Measurements from ENCODE around the gene MARCO. TPM values are rescaled to one million over a fixed set of nuclear protein-coding genes. Genes with fewer than 3 reads are reported as not detected.

The MARCO gene, protein sequence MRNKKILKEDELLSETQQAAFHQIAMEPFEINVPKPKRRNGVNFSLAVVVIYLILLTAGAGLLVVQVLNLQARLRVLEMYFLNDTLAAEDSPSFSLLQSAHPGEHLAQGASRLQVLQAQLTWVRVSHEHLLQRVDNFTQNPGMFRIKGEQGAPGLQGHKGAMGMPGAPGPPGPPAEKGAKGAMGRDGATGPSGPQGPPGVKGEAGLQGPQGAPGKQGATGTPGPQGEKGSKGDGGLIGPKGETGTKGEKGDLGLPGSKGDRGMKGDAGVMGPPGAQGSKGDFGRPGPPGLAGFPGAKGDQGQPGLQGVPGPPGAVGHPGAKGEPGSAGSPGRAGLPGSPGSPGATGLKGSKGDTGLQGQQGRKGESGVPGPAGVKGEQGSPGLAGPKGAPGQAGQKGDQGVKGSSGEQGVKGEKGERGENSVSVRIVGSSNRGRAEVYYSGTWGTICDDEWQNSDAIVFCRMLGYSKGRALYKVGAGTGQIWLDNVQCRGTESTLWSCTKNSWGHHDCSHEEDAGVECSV
- under 1 TPM in 1 of 6 donors, not detected in 5; 0.29 TPM for polyA plus RNA-seq (ENCODE audit: low read depth in 6 of 6)

DNA sequence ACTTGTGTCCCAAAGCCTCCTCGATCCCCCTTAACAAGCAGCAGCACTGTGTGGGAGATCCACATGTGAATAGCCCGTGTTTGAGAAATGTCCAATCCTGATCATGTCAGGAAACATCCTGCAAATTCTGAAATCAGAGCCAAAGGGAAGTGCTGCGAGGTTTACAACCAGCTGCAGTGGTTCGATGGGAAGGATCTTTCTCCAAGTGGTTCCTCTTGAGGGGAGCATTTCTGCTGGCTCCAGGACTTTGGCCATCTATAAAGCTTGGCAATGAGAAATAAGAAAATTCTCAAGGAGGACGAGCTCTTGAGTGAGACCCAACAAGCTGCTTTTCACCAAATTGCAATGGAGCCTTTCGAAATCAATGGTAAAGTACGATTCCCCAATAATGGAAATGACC is at the start of gene MARCO:
Gene MARCO, plus strand, starts transcription at position 164 of the 400 bp plus-strand sequence. Its CDS starts 107 bp downstream, at position 271.
- H3K27me3 Mint-ChIP-seq, result peaks cover 3 to 20% (median 17%) of the 10 kb centered on the region in 3 donors
- H3K27ac Mint-ChIP-seq, result peak within 1 kb of the TSS in 1 of 6 donors; percentile 34
- no peaks in the 10 kb centered on the region for H3K36me3 Mint-ChIP-seq
- no peak for ATAC-seq (ENCODE audit: low read depth in 2 of 2)
- H3K4me1 Mint-ChIP-seq, result peaks cover 0 to 5% (median 4%) of the 10 kb centered on the region in 3 donors
- DNase-seq, result no peak
- no peaks in the 10 kb centered on the region for H3K9me3 Mint-ChIP-seq
- no peak within 1 kb of the TSS for H3K4me3 Mint-ChIP-seq

DNA sequence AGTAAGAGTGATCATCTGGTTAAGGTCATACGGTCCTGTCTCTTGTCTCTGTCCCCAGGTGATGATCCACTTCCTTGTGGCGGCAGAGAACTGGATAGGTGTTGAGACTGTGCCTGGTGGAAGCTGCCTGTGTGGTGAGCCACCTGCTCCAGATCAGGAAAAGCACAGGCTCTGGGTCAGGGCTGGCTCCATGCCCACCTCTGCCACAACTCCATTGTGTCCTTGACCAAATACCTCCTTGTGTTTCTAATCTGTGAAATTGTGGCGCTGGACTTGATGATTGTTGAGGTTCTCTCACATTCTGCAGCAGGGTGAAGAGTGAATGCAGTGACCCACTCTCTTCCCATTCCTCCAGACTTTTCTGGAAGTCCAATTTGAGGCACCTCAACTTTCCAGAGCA is 48.9 kb upstream of the MARCO start:
- H3K9me3 Mint-ChIP-seq, result peaks cover 11 to 23% (median 16%) of the 10 kb centered on the region in 7 donors
- H3K36me3 Mint-ChIP-seq, result peaks cover 0 to 11% of the 10 kb centered on the region in 2 donors
- H3K27me3 Mint-ChIP-seq, result peaks cover 9 to 11% (median 9%) of the 10 kb centered on the region in 3 donors
- no peak overlapping the region for H3K4me3 Mint-ChIP-seq
- H3K27ac Mint-ChIP-seq, result no peak overlapping the region
- DNase-seq (no peak), ATAC-seq (ENCODE audit: low read depth in 2 of 2) (no peak)
- no peaks in the 10 kb centered on the region for H3K4me1 Mint-ChIP-seq

DNA sequence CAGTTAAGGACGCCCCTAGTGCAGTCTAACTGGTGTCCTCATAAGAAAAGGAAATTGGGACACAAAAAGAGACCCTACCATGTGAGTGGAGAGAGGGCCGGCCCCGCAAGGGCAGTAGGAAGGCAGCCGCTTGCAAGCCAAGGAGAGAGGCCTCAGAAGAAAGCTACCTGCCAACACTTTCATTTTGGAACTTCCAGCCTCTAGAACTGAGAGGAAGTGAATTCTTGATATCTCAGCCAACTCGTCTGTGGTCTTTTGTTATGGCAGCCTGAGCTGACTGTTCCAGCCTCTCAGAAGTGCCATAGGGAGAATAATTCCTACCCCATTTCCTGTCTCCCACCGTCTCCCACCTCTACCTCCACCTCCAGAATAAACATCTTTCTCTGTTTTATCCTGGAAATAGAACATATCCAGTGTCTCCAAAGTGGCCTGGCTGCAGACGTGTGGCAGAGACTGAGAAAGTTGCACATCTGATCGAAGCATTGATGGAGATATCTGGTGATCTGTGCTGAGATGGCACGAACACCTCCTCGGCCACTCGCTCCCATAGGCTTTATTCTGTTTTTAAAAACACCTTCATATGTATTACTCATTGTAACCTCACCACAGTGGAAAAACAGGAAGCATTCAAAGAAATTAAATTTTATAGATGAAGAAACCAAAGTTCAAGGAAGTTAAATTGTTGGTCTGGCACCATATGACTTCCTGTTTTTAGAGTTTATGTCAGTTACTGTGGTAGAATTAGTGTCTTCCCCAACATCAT is 39.5 kb upstream of the MARCO start:
- Mint-ChIP-seq H3K9me3 (peaks cover 0 to 5% (median 0%) of the 10 kb centered on the region in 7 donors), H3K27me3 (peaks cover 0 to 7% (median 0%) of the 10 kb centered on the region in 3 donors), H3K36me3 (no peaks in the 10 kb centered on the region), H3K4me3 (no peak overlapping the region), H3K4me1 (peaks cover 5 to 9% (median 6%) of the 10 kb centered on the region in 3 donors), H3K27ac (peak overlapping the region in 1 of 6 donors; percentile 33)
- ATAC-seq (ENCODE audit: low read depth in 2 of 2) (no peak), DNase-seq (no peak)

DNA sequence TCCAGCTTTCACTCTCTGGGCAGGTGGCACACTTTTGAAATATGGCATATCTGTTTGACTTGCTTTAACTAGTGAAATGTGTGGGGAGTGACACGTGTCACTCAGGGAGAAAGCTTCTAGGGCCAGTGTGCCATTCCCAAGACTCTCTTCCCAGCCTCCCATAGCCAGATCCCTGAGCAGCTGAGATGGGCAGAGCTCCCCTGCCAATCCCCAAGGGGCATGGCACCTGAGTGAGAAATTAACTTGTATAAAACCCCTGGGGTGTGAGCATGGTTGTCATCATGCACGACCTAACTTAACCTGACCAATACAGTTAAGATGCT is 39.0 kb upstream of the MARCO start:
- Mint-ChIP-seq H3K27ac (peak overlapping the region in 1 of 6 donors; percentile 58), H3K4me1 (peaks cover 5 to 9% (median 6%) of the 10 kb centered on the region in 3 donors), H3K4me3 (no peak overlapping the region), H3K27me3 (peaks cover 0 to 8% (median 0%) of the 10 kb centered on the region in 3 donors), H3K9me3 (peaks cover 0 to 5% (median 0%) of the 10 kb centered on the region in 7 donors), H3K36me3 (no peaks in the 10 kb centered on the region)
- ATAC-seq (ENCODE audit: low read depth in 2 of 2), result no peak
- no peak for DNase-seq

DNA sequence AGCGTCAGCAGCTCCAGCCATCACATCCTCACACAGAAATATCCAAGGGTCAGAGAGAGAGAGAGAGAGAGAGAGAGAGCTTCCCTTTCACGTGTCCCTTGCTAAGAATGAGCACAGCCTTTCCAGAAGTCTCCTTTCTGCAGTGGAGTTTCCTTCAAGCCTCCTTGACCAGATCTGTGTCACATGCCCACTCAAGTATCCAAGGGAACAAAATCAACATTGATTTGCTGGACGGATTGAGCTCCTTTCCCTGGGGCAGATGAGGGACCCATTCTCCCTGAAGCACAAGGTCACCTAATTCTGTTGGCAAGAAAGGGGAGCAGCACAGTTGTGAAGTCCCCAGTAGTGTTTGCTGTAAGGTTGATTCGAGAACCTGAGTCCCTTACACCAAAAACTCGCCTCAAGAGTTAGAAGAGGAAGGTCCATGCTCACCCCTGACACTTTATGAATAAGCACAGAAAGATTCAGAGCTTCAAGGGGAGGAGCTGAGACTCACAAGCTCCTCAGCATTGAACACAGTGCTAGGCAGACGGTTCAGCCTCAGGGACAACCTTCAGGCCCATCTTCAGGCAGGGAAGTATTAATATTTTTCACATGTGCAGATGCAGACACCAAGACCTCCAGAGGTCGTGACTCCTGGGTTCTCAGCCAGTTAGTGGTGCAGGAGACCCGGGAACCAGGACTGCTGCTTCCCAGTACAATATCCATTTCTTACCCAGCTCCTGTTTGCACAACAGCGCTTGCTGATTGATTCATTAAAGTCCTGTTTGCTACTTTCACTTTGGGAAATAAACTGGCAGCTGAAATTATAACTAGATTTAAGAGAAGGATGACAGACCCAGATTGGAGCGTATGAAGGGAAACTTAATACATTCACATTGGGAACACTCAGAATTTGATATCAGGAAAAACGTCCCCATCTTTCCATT is 38.2 kb upstream of the MARCO start:
- H3K9me3 Mint-ChIP-seq, result peaks cover 0 to 5% (median 0%) of the 10 kb centered on the region in 7 donors
- DNase-seq, result no peak
- ATAC-seq (ENCODE audit: low read depth in 2 of 2), result no peak
- no peak overlapping the region for H3K27ac Mint-ChIP-seq
- H3K27me3 Mint-ChIP-seq, result peaks cover 0 to 8% (median 0%) of the 10 kb centered on the region in 3 donors
- H3K36me3 Mint-ChIP-seq, result no peaks in the 10 kb centered on the region
- no peak overlapping the region for H3K4me3 Mint-ChIP-seq
- H3K4me1 Mint-ChIP-seq, result peaks cover 5 to 9% (median 6%) of the 10 kb centered on the region in 3 donors

DNA sequence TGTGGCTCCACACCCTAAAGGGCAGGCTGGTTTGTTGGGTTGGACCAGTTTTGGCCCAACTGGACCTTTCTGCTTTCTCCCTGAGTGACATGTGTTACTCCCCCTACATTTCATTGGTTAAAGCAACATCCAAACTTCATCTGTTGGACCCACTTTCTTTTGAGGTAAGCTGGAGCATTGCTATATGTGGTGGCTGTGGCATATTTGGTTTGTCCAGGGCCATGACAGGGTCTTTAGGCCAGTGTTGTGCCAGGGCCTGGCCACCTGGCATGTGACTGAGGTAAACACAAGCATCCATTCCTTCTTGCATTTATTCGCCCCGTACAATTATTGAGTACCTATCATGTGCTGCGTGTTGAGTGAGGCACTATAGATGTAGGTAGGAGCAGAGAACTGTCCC is 36.8 kb upstream of the MARCO start:
- DNase-seq, result no peak
- H3K27me3 Mint-ChIP-seq, result peaks cover 0 to 8% (median 0%) of the 10 kb centered on the region in 3 donors
- peaks cover 5 to 9% (median 6%) of the 10 kb centered on the region in 3 donors for H3K4me1 Mint-ChIP-seq
- H3K9me3 Mint-ChIP-seq, result peaks cover 0 to 5% (median 0%) of the 10 kb centered on the region in 7 donors
- no peaks in the 10 kb centered on the region for H3K36me3 Mint-ChIP-seq
- peak overlapping the region in 1 of 8 donors; percentile 2 for H3K4me3 Mint-ChIP-seq
- no peak for ATAC-seq (ENCODE audit: low read depth in 2 of 2)
- H3K27ac Mint-ChIP-seq, result peak overlapping the region in 1 of 6 donors; percentile 51

DNA sequence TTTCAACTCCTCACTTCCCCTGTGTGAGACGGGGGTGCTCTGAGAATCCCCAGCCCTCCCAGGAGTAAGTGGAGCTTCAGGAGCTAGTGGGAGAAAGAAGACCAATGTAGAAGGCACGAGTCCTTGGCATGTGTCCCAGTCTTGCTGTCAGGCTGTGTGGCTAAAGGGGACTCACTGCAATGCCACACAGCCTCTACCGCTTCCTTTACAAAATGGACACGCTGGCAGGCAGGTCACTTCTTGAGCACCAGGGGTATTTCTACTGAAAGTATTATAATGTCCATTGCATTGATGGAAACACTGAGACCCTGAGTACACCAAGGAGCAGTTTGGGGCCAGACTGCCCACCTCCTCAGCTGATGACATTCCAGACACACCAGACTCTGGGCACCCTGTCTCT is 35.8 kb upstream of the MARCO start:
- Mint-ChIP-seq H3K4me3 (no peak overlapping the region), H3K9me3 (peaks cover 0 to 5% (median 0%) of the 10 kb centered on the region in 7 donors), H3K27me3 (peaks cover 0 to 8% (median 0%) of the 10 kb centered on the region in 3 donors), H3K36me3 (no peaks in the 10 kb centered on the region), H3K4me1 (peaks cover 5 to 9% (median 6%) of the 10 kb centered on the region in 3 donors), H3K27ac (no peak overlapping the region)
- no peak for DNase-seq
- ATAC-seq (ENCODE audit: low read depth in 2 of 2), result no peak

DNA sequence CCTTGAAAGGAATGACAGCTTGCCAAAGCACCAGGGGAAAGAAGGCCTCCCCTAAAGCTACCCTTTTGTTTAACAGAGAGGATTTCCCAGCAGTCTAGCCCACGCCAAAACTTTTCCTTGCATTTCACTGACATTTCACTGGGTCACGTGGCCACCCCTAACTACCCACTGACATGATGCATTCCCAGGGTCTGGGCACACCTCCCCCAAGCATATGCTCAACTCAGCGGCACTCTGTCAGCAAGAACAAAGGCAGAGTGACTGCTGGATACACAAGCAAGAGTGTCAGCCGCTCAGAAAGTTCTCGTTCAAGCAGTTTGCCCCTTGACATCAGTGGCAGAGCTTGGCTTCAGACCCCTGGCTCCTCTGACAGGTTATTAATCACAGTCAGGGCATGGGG is 34.2 kb upstream of the MARCO start:
- peaks cover 0 to 5% (median 0%) of the 10 kb centered on the region in 7 donors for H3K9me3 Mint-ChIP-seq
- ATAC-seq (ENCODE audit: low read depth in 2 of 2), result no peak
- no peak overlapping the region for H3K4me3 Mint-ChIP-seq
- DNase-seq, result no peak
- H3K36me3 Mint-ChIP-seq, result no peaks in the 10 kb centered on the region
- H3K4me1 Mint-ChIP-seq, result peaks cover 3 to 5% (median 3%) of the 10 kb centered on the region in 3 donors
- H3K27ac Mint-ChIP-seq, result peak overlapping the region in 1 of 6 donors; percentile 28
- peaks cover 0 to 8% (median 0%) of the 10 kb centered on the region in 3 donors for H3K27me3 Mint-ChIP-seq

DNA sequence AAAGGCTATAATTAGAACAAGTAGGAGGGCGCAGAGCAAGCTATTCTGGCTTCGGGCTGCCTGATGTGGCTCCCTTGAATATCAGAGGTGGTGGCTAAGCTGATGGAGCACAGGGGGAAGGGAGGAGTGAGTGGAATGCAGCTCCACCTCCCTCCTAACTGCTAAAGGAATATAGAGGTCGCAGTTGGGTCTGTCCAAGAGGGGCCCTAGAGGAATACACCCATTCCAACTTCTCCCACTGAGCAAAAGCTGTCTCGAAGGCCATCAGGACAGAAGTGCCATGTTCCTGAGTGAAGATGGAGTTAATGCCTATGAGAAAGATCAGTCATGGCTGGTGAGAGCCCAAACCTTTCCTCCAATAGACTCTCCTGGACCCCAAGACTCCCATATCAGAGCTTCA is 32.8 kb upstream of the MARCO start:
- Mint-ChIP-seq H3K4me1 (no peaks in the 10 kb centered on the region), H3K27ac (no peak overlapping the region), H3K9me3 (no peaks in the 10 kb centered on the region), H3K36me3 (no peaks in the 10 kb centered on the region), H3K27me3 (peaks cover 0 to 4% (median 4%) of the 10 kb centered on the region in 3 donors), H3K4me3 (no peak overlapping the region)
- no peak for DNase-seq
- ATAC-seq (ENCODE audit: low read depth in 2 of 2), result no peak

DNA sequence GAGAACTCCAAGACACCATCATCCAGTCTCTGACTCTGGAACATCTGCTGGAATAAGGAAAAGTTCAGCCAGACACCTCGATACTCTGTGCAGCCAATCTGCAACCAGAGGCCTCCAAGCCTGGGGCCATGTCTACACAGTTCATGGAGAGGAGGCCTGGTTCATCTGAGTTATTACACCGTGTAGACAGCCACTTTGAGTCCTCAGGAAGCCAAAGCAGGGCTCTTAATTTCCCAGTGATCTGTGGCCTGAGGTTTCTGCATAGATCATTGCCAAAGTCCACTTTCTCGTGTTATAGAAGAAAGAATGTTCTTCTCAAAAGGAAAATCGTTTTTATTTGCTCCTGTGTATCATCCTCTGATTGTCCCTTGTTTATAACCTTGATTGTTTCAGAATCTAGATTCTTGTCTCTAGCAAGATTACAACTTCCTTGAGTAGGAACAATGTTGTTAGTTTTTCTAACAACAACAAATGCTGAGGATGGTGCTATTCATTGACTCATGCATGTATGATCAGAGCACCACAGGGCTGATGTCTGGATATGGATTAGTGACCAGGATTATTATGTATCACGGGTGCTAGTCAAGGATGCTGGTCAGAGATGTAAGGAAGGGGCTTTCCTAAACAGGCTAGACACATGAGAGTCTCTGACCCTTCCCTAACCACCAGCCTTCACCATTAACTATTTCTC is 30.7 kb upstream of the MARCO start:
- Mint-ChIP-seq H3K4me1 (no peaks in the 10 kb centered on the region), H3K27me3 (peaks cover 4 to 10% (median 7%) of the 10 kb centered on the region in 3 donors), H3K9me3 (no peaks in the 10 kb centered on the region), H3K4me3 (no peak overlapping the region), H3K27ac (no peak overlapping the region), H3K36me3 (no peaks in the 10 kb centered on the region)
- ATAC-seq (ENCODE audit: low read depth in 2 of 2) (no peak), DNase-seq (no peak)

DNA sequence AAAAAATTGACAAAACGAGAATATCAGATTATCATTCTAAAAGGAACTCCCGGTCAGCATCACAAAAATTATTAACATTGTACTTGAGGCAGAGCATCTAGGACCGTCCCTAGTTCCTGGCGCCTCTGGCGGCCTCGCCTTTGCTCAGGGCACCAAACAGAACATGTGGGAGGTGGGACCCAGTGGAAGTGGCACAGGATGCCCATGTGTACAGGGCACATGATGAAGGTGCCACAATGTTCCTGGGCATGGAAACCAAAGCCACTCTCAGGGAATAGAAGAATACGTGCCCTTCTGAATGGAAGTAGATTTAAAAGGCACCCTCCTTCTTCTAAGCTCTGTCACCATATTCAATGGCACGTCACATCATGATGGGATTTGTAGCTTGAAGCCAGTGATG is 30.1 kb upstream of the MARCO start:
- Mint-ChIP-seq H3K4me1 (no peaks in the 10 kb centered on the region), H3K27ac (no peak overlapping the region)
- no peak for DNase-seq

DNA sequence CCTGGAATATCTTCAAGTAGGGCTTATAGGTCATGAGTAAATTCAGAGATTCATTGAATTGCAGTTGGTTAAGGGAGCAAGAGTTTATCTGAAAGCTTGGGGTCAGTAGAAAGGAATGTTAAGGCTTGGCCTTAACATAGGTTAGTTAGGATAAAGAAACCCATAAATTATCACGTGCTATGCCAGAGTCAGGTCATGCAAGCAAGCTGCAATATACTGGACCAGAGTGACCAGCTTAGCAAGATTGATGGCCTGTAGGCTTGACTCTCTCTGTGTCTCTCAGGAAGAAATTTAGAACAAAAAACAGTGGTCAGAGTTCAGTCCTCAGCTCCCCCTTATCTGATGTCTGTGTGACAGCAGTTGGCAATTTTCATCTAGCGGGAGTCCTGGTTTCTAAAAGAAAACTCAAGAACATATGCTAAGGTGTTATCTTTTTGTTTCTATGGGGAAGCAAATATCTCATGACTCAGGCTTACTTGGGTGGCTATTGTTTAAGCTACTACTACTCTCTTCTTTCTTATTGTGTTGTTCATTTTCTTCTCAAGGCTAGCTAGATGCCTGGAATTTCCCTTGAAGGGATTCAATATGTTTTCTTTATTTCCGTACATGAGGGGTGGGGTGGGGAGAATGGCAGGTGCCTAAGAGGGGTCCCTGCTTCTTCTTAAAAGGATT is 28.7 kb upstream of the MARCO start:
- no peaks in the 10 kb centered on the region for H3K36me3 Mint-ChIP-seq
- DNase-seq, result no peak
- peaks cover 0 to 15% (median 7%) of the 10 kb centered on the region in 3 donors for H3K27me3 Mint-ChIP-seq
- H3K4me3 Mint-ChIP-seq, result no peak overlapping the region
- H3K27ac Mint-ChIP-seq, result no peak overlapping the region
- H3K9me3 Mint-ChIP-seq, result no peaks in the 10 kb centered on the region
- no peaks in the 10 kb centered on the region for H3K4me1 Mint-ChIP-seq
- ATAC-seq (ENCODE audit: low read depth in 2 of 2), result no peak

More for the DNA sequence above, 30.1 kb upstream of the MARCO start:
- no peaks in the 10 kb centered on the region for H3K9me3 Mint-ChIP-seq
- no peak overlapping the region for H3K4me3 Mint-ChIP-seq
- ATAC-seq (ENCODE audit: low read depth in 2 of 2), result no peak
- H3K27me3 Mint-ChIP-seq, result peaks cover 4 to 10% (median 7%) of the 10 kb centered on the region in 3 donors
- no peaks in the 10 kb centered on the region for H3K36me3 Mint-ChIP-seq
